ENCODE data around the gene IL13RA2.

IL13RA2 gene, protein sequence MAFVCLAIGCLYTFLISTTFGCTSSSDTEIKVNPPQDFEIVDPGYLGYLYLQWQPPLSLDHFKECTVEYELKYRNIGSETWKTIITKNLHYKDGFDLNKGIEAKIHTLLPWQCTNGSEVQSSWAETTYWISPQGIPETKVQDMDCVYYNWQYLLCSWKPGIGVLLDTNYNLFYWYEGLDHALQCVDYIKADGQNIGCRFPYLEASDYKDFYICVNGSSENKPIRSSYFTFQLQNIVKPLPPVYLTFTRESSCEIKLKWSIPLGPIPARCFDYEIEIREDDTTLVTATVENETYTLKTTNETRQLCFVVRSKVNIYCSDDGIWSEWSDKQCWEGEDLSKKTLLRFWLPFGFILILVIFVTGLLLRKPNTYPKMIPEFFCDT

DNA sequence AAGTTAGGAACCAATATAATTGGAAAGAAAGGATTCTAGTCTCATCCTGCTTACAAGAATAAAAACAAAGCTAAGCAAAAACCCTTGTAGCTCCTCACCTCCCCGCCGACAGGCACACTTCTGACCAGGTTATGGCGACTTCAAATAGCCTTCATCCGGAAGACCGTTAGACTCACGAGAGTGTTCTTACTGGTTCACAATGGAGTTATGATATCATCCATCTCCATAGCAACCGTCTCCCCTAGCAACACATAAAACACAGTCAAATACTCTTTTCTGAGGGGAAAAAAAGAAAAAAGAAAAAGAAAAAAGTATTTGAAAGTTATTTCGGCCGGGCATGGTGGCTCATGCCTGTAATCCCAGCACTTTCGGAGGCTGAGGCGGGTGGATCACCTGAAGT is at the start of gene IL13RA2:
Gene IL13RA2, minus strand, starts transcription at position 162 of the 400 bp plus-strand sequence. CDS start 347 bp downstream, outside the sequence.
- DNase-seq = no peak

DNA sequence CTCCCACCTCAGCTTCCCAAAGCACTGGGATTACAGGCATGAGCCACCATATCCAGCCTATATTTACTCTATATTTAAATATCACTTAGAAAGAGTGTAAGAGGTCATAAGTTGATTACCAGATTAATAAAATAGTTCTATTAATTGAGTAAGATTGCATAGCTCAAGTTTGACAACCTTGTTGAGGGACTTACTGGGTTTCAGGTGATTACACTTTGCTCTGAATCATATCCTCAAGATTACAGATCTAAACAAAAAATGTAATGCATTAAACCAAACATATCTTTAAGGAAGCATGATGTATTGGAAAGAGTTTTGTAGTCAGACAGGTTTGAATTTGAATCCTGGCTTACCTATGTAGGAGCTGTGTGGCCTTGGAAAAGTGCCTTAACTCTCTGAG is 47.9 kb upstream of the IL13RA2 start:
- no peak for DNase-seq

DNA sequence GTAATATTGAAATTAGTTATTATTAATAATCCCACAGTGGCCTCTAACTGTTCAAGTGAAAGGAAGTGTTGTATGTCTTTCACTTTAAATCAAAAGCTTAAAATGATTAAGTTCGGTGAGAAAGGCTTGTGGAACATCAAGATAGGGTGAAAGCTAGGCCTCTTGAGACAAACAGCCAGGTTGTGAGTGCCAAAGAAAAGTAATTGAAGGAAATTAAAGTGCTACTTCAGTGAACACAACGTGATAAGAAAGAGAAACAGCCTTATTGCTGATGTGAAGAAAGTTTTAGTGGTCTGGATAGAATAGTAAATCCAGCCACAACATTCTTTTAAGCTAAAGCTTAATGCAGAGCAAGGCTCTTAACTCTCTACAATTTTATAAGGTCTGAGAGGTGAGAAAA is 42.6 kb upstream of the IL13RA2 start:
- no peak for DNase-seq

DNA sequence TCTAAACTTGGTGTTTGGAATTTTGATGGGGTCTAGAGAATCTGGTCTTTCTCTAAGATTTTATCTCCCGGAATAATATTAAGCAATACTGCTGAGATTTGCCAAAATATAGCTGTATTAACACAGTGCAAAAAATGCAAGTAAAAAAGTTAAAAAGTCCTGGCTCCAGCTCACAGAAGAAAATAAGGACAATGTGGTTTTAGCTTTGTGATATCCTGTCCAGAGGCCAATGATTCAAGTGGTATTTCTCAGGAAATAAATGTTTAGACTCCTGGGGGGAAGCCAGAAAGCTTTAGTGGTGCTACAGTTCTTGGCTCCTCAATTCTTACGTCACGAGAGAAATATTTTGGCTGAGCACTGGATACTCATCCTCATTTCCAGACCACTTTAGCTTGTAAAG is 40.9 kb upstream of the IL13RA2 start:
- peak; percentile 61 for DNase-seq

DNA sequence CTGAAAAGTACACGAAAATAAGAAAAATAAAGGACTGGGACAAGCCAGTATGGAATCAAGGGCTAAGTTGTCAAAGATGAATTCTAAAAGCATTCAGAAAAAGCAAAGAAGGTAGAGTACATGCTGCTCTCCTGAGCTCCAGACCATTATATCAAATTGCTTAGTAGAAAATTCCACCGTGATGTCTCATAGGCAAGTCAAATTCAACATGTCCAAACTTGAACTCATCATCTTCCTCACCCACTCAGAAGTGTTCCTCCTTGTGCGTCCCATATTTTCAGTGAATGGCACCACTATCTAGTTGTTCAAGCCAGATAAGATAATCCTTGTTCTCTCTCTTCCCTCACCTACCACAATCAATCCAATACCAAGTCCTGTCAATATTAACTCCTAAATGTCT is 37.5 kb upstream of the IL13RA2 start:
- no peak for DNase-seq

DNA sequence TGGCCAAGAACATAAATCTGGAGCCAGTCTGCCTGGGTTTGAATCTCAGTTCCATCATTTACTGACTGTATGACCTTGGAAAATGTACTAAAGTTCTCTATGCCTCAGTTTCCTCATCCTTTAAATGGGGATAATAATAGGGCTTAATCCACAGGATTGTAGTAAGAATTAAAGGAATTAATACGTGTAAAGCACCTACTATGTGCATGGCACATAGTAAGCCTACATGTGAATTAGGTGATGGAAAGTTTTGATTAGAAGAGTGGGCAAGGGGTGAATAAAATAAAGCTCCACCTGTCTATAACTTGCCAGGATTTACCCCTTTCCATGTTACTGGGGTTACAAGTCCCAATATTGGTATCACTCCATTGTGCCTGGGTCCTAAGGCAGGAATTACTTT is 35.8 kb upstream of the IL13RA2 start:
- no peak for DNase-seq

DNA sequence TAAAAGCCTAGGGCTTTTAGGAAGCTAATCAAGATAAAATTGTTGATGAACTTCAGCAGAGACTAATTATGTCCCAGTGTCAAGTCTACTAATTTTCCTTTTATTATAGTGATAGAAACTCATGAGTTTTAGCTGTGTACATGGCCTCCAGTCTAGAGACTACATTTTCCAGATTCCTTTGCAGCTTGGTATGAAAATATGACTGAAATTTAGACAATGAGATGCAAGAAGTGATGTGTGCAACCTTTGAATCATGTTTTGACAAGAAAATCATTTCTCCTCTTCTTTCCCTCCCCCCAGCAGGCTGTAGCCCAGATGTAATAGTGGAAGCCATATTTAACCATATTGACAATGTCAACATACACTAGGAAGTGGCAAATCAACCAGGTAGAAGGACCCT is 30.3 kb upstream of the IL13RA2 start:
- DNase-seq = no peak

DNA sequence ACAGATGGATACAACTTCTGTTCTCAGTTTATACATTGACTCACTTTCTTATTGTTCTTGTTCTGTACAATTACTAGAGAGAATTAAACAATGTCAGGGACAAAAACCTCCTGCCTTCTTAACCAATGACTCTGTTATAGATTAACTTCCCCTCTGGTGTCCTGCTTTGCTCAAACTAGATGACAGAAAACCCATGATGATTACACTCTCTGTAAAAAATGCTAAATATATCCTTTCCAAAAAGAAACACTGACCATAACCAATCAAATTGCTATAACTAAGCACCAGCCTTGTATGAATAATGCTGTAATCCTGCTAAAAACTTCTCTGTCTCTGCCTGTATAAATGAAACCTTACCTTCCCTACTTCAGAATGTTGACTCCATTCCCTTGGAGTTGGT is 29.8 kb upstream of the IL13RA2 start:
- DNase-seq = no peak

DNA sequence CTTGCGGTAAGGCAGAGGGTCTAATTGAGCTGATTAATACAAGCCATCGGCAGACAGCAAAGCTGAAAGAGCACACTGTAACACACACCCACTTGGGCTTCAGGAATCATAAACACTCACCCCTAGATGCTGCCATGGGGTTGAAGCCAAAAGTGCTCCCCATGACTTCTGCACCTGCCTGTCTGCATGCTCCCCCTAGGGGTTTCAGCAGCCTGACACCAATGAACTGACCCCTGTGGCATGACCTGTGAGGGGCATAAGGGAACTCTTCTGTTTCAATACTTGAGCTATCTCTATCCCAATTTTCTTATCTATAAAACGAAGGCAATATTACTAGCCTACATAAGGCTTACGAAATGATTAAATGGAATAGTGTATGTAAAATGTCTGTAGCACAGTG is 23.0 kb upstream of the IL13RA2 start:
- DNase-seq = no peak

DNA sequence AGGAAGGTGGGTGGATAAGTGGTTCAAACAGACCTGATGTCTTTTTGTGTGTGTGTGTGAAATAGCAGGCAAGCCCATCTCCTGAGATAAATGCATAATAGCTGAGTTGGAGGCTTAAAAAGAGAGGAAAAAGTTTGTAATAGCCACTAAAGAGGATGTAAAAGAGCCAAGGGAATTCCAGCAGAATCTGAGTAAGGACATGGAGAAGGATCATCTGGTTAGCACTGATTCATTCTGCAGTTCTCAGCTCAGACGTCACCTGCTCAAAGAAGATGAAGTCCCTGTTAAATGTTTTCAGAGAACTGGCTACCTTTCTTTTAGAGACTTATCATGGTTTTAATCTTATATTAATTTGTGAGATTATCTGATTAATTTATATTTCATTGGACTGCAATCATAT is 21.0 kb upstream of the IL13RA2 start:
- no peak for DNase-seq

DNA sequence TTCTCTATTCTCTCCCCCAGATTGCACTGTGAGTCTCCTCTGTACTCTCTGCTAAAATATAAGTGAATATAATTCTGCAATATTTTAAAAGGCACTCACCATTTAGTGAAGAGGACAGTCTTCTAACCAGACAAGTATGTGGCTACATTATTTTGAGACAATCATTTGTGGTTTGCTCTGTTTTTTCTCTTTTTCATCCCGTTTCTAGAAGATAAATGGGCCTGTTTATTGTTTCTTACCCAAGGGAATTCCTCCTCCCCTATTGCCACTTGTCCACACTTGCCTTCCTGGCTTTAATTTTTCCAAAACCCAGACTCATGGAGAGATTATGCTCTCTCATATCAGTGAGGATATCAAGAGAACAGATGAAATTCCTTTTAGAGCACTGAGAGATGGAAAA is 18.6 kb upstream of the IL13RA2 start:
- no peak for DNase-seq

DNA sequence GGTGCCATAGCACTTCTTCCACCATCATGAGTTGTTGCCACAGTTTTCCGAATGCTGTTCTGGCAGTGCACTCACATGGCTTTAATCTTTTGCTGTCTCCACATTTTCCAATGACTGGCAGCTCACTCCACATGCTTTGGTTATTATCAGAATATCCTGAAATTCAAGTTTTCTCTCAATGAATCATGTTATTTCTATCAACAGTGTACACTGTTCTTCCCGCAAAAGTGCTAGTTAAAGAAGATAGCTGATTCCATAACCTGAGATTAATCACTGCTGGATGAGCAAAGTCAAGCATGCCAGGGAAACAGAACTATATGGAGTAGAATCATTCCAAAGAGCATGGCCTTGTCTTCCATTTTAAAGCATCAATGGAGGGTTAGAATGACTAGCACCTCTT is 14.6 kb upstream of the IL13RA2 start:
- DNase-seq = no peak

DNA sequence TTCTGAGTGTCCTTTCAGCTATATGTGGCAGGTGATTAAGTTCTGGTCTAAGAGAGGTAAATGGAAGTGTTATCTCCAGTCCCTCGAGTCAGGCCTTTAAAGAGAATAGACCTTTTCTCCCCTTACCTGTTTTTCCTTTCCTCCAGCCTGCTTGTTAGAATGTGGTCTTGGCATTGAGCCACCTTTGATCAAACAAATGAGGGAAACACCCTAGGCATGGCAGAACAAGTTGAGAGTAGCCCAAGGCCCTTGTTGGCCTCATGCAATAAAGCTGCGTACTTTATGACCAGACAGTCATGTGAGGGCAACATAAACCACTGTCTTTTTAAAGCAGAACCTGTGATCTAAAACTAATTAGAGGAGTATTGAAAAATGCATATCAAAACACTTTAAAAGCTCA is 13.2 kb upstream of the IL13RA2 start:
- DNase-seq = no peak

DNA sequence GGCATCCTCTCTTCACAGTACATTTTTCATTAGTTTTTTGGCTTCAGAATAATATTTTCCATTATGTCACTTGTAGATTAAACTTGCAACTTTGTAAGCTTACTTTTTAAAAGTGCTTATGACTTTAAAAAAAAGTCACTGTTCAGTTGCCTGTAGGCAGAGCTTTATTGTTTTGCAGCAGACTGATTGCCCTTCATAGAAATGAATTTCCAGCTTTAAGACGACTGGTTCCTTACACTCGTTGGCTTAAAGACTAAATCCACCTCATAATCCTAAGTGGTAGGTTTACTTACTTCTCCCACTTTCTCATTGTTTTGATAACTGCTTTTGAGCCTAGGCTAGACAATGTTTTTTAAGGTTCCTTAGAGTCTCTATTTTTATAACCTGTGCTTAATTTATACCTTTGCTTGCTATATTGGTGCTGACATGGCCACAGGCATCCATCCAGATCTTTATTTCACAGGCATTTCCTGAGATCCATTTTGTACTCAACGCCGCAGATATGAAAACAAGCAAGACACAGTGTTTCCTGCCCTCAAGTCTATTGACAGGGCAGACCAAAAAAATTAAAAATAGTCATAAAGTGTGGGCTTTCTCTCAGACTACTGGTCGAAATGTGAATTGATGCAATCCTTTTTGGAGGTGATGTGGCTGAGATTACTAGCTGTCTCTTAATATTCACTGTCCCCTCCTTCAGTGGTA is 12.6 kb upstream of the IL13RA2 start:
- no peak for DNase-seq

DNA sequence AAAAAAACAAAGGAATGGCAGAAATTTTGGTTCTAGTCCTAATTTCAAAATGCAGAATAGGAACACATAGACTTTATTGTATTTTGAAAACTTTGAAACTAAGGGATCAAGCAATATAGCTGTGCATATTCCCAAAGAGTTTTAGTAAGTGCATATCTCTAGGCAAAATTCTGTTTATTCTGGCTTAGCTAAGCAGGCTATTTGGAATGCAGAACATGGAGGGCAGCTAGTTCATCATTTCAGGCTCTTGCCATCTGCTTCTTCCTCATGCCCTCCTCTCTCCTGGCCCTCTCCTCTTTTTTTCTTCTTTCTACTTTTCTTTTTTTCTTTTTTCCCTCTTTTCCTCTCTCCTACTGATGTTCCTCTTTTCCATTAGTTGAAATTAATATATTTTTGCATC is 12.0 kb upstream of the IL13RA2 start:
- DNase-seq = no peak

DNA sequence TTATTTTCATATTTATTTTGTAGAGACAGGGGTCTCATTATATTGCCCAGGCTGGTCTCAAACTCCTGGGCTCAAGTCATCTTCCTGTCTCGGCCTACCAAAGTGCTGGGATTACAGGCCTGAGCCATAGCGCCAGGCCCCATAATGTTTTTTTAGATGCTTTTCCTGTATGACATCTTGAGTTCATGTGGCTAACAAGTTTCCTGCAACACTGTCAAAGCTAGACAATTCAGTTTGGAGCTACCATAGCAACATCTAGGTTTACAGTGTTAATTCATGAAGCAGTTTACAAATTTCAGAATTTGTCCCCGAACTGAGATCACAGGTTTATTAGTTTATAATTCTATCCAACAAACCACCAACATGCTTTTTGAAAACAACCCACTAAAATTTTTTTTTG is 6.4 kb upstream of the IL13RA2 start:
- DNase-seq = no peak

DNA sequence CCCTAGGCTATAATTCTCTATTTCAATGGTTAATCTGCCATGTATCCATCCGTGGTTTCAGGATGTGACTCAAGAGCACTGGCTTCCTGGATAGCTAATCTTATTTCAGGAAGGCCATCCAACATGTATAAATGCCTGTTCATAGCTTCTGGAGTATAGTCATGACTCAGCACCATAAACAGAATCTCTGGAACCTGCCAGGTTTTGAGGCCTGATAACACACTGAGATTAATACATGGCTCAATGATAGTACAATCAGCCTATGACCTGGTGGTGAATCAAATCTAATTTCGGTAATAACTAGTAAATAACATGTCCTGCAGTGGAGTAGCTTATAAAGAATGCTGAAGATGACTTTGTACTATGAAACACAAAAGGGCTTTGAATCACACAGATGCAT is 5.7 kb upstream of the IL13RA2 start:
- peak; percentile 78 for DNase-seq

DNA sequence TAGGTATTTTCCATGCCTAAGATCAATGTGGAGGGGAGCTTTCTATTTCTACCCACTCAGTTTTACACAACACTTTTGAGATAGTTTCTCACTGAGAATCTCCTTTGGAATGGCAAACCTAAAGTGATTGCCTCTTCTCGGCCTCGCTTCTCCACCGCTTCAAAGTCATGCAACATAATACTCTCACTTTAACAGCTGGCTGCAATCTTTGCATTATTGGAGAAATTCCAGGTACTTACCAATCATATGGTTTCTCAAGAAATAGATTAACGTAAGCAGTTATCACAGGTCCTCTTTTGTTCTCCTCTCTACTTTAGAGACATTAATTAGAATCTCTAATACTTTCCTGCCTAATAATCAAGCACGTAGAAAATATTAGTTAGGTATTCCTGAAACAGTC is 3.7 kb upstream of the IL13RA2 start:
- DNase-seq = no peak

DNA sequence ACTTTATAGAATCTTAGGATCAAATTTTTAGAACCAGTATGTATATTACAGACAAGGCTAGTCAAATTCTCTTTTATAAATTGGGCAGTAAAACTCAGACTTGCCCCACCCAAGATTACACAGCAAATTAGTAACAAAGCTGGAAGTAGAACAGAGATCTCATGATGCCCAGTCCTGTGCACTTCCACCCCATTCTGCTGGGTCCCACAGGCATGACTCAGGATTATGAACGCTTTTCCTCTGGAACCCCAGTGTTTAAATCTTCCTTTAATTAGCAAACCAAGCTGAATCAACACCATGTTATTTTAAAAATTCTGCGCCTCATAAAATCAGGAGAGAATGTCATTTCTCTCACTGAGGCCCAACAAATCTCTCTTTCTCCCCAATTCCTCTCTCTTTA is 1.5 kb upstream of the IL13RA2 start:
- no peak for DNase-seq

DNA sequence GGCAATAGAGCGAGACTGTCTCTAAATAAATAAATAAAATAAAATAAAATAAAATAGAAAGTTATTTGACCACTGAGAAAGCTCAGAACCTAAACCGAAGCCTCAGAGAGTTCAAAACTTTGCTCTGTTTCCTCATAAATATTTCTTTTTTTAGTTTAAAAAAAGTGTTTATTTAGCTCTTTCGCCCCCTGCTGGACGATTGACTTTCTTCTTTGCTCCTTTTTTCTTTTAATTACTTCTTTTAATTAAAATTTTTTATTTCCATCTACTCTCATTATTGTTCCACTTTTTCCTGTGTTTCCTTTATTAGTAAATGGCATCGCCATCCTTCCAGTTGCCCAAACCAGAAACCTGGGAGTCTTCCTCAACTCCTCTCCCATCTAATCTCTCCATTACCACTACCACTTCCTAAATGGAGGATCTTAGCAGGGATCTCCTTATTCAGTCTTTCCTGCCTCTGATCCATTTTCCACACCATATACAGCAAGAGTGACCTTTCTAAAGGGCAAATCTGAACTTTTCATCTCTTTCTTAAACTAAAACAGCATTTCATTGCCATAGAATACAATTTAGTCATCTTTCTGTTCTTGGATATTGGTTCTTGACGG is 728 bp upstream of the IL13RA2 start:
- DNase-seq = no peak

DNA sequence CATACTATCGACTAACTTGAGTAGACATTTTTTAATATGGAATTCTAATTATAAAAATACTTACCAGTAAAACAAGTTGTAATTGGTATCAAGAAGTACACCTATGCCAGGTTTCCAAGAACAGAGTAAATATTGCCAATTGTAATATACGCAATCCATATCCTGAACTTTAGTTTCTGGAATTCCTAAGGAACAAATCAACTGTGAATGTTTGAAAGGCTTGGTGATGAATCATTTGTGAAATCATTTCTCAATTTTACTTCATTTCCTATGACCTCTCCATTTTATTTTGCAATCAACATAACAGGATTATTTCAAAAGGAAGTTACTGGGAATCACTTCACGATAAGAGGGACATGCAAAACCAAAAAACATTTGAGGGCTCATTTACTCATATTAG is 3.7 kb downstream of the IL13RA2 start:
- peak; percentile 50 for DNase-seq

DNA sequence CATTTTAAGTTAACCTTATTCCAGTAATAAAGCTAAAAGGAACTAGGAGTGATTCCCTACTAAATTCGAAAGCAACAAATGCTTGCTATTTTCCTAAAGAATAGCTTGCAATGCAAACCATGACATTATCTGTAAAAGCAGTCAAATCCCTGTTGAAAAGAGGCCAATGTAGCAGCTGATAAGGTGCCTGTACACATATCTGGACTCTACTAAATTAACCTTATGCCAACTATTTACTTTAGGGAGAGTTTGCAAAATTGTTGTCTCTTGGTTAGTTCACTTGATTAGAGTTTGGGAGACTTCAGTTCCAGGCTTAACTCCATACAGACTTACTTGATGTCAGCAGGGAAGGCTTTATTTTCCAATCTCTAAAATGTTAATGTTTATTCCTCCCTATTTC is 6.0 kb downstream of the IL13RA2 start:
- DNase-seq = peak; percentile 6

DNA sequence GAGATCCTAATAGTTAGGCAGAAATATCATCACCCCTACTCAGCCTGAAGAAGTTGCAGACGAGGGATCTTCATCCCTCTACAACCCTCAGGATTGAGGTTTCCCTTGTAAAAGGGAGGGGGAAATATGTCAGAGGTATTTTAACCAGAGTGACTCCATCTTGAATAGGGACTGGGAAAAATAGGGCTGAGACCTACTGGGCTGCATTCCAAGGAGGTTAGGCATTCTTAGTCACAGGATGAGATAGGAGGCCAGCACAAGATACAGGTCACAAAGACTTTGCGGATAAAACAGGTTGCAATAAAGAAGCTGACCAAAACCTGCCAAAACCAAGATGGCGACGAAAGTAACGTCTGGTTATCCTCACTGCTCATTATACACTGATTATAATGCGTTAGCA is 17.5 kb downstream of the IL13RA2 start:
- no peak for DNase-seq

DNA sequence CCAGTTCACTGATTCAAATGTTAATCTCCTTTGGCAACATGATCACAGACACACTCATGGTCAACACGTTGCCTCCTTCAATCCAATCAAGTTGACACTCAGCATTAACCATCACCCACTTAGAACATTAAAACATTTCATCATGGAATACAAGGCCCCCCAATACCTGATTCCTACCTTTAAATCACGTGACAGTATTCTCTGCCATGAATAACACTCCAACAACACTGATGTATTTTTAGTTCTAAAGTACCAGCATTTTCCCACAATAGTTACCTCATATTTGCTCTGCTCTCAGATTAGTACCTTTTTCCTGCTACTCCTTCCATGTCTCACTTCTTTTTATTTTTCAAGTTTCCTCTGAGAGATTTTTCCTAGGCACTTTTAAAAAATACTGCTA is 19.6 kb downstream of the IL13RA2 start:
- no peak for DNase-seq

All from NCI-H226 (cell line).